ENCODE data around the gene PIP5K1C. TPM values are rescaled to one million over a fixed set of nuclear protein-coding genes. Genes with fewer than 3 reads are reported as not detected.

The PIP5K1C gene
- total and polyA plus RNA-seq, 7 donors = 8.7 to 22.4 (median 16.3) TPM

- no peaks in the 10 kb centered on the region for H3K27me3 ChIP-seq (ENCODE audit: insufficient read depth in 3 of 3, low read length in 2 of 3)
- DNase-seq (no peak), ATAC-seq (no peak)
- H3K4me1 ChIP-seq = no peaks in the 10 kb centered on the region
- no peak for TF ChIP-seq CTCF (IDR thresholded peaks at IDR 0.05)
- no peak overlapping the region for H3K4me3 ChIP-seq
- no peak overlapping the region for H3K27ac ChIP-seq
- no peaks in the 10 kb centered on the region for H3K9me3 ChIP-seq
- 91 to 93% (median 91%) methylated on average over 53 to 55 of the region's 55 CpGs for WGBS, 3 donors
- peaks cover 0 to 57% of the 10 kb centered on the region in 2 donors for H3K36me3 ChIP-seq (ENCODE audit: insufficient read depth in 1 of 2, low read depth in 1 of 2)
- intact Hi-C loops (cut with DNase I) = no loop called here
Measured at GRCh38 chr19:3638208-3639193, 61.8 kb downstream of the PIP5K1C start.

GRCh38 chr19:3637621-3638020 is 62.6 kb downstream of the PIP5K1C start:
- TF ChIP-seq CTCF (IDR thresholded peaks at IDR 0.05) = no peak
- Histone ChIP-seq H3K9me3 (no peaks in the 10 kb centered on the region), H3K4me3 (no peak overlapping the region), H3K27me3 (ENCODE audit: insufficient read depth in 3 of 3, low read length in 2 of 3) (no peaks in the 10 kb centered on the region), H3K36me3 (ENCODE audit: insufficient read depth in 1 of 2, low read depth in 1 of 2) (peaks cover 0 to 60% of the 10 kb centered on the region in 2 donors), H3K27ac (no peak overlapping the region), H3K4me1 (no peaks in the 10 kb centered on the region)
- no peak for DNase-seq
- ATAC-seq = peak in 1 of 4 donors; percentile 12
- intact Hi-C loops (cut with DNase I) = no loop called here
- WGBS, 3 donors = 90 to 92% (median 91%) methylated on average over 17 to 23 of the region's 23 CpGs

GRCh38 chr19:3636962-3637361 is 63.3 kb downstream of the PIP5K1C start:
- no peak for DNase-seq

GRCh38 chr19:3636506-3636905 is 63.8 kb downstream of the PIP5K1C start:
- ATAC-seq (no peak), DNase-seq (no peak)
- TF ChIP-seq CTCF (IDR thresholded peaks at IDR 0.05) = no peak
- Histone ChIP-seq H3K4me1 (no peaks in the 10 kb centered on the region), H3K4me3 (no peak overlapping the region), H3K36me3 (ENCODE audit: insufficient read depth in 1 of 2, low read depth in 1 of 2) (peaks cover 0 to 61% of the 10 kb centered on the region in 2 donors), H3K27ac (no peak overlapping the region), H3K27me3 (ENCODE audit: insufficient read depth in 3 of 3, low read length in 2 of 3) (no peaks in the 10 kb centered on the region), H3K9me3 (no peaks in the 10 kb centered on the region)
- intact Hi-C loops (cut with DNase I) = no loop called here
- WGBS, 3 donors = 89 to 90% (median 90%) methylated on average over 20 of the region's 20 CpGs

More at GRCh38 chr19:3636962-3637361, 63.3 kb downstream of the PIP5K1C start:
- H3K27me3 ChIP-seq (ENCODE audit: insufficient read depth in 3 of 3, low read length in 2 of 3) = no peaks in the 10 kb centered on the region
- no peaks in the 10 kb centered on the region for H3K9me3 ChIP-seq
- no peak overlapping the region for H3K4me3 ChIP-seq
- TF ChIP-seq CTCF (IDR thresholded peaks at IDR 0.05) = no peak
- H3K4me1 ChIP-seq = no peaks in the 10 kb centered on the region
- intact Hi-C loops (cut with DNase I) = no loop called here
- H3K36me3 ChIP-seq (ENCODE audit: insufficient read depth in 1 of 2, low read depth in 1 of 2) = peaks cover 0 to 61% of the 10 kb centered on the region in 2 donors
- H3K27ac ChIP-seq = no peak overlapping the region
- ATAC-seq = no peak
- 89 to 92% (median 89%) methylated on average over 20 of the region's 20 CpGs for WGBS, 3 donors
